Psoas muscle (tissue), 8 donors: ENCODE data around the gene GNA12. TPM values are rescaled to one million over a fixed set of nuclear protein-coding genes. Genes with fewer than 3 reads are reported as not detected.
"Not testable (repeated sequence)": the region's sequence is repeated elsewhere in the genome, so short reads cannot be mapped to it uniquely, and the experiment has no call there.

Experiments used
- ATAC-seq, 4 donors: fragments of 200-7000 bp; cut with Tn5 transposase; one replicate each; pipeline ENCODE4 v1.9.1; 2020; ENCODE audit warnings: moderate library complexity in 3 of 4, mild to moderate bottlenecking in 2 of 4
- DNase-seq, 2 donors: peaks; one replicate each; pipeline ENCODE4 v3.0.0-alpha.2; 2020
- H3K27ac ChIP-seq: fragments of 200-600 bp; one replicate; pipeline ENCODE4 v1.8.0; 2022
- H3K27me3 ChIP-seq, 3 donors: fragments of 200-600 bp in 1 of 3; one replicate each; pipeline versions ENCODE4 v1.6.1 to v1.8.0; 2013 to 2022; ENCODE audit warnings: low read length in 2 of 3, mild to moderate bottlenecking in 2 of 3, moderate library complexity in 1 of 3; ENCODE audit not compliant: insufficient read depth in 3 of 3
- H3K36me3 ChIP-seq, 2 donors: fragments of 200-600 bp in 1 of 2; one replicate each; pipeline versions ENCODE4 v1.6.1 to v1.8.0; 2013 to 2022; ENCODE audit warnings: low read depth in 1 of 2, mild to moderate bottlenecking in 1 of 2, moderate library complexity in 1 of 2; ENCODE audit not compliant: insufficient read depth in 1 of 2
- H3K4me1 ChIP-seq: fragments of 200-600 bp; one replicate; pipeline ENCODE4 v1.8.0; 2022
- H3K4me3 ChIP-seq: fragments of 200-600 bp; one replicate; pipeline ENCODE4 v1.8.0; 2022; ENCODE audit warnings: mild to moderate bottlenecking
- H3K9me3 ChIP-seq: fragments of 200-600 bp; one replicate; pipeline ENCODE4 v1.8.0; 2022
- CTCF ChIP-seq: fragments of 200-600 bp; IDR thresholded peaks from one replicate; pipeline ENCODE4 v1.8.0; 2022; ENCODE audit warnings: antibody characterized with exemption
- WGBS, 3 donors: extraction: QIAGEN DNeasy Blood & Tissue Kit; methylation state at CpG; one replicate each; pipeline versions ENCODE4 v1.1.6 to v1.1.7; 2013; 5-methylcytosine and 5-hydroxymethylcytosine counted together
- intact Hi-C, 2 donors: fragments of 100-400 bp; cut with DNase I; formaldehyde crosslinking; loops; one replicate each; pipeline versions ENCODE4 v1.11.0 to v1.14.2; 2022
- polyA plus RNA-seq, 3 donors: library from polyadenylated mRNA; stranded (reverse); fragments of 200-250 nt; gene quantifications; one replicate each; pipeline ENCODE4 v1.2.3, GENCODE V29; 2013
- total RNA-seq, 4 donors: library from RNA; stranded (reverse); fragmentation: NEBNext Ultra II Directional in 2 of 4; extraction: Animal tissue kit (Norgen Biotek cat#: 25700) in 2 of 4; gene quantifications; one replicate each; pipeline versions ENCODE4 v1.2.1 to v1.2.4, GENCODE V29; 2021 to 2023
- donor health status: healthy with polysubstance abuse.
- donor health status: DM: no; HTN: no; CAD: no; lungs with moderate emphysema.
- donor health status: Bipolar disorder and iron deficiency.
- donor health status: healthy.
- donor health status: DM: yes; HTN: yes; CAD: no.
- donor health status: DM: no; HTN: no; CAD: no.
- donor health status: DM: no; HTN: no; CAD: no.
- donor health status: DM: yes; HTN: yes; CAD: no.

GNA12 gene
- total and polyA plus RNA-seq, 7 donors, result 7.1 to 20.2 (median 15.4) TPM

- Histone ChIP-seq H3K27me3 (peaks cover 0 to 45% (median 5%) of the 10 kb centered on the region in 3 donors), H3K4me1 (no peaks in the 10 kb centered on the region), H3K9me3 (no peaks in the 10 kb centered on the region), H3K36me3 (no peaks in the 10 kb centered on the region), H3K27ac (no peak overlapping the region), H3K4me3 (no peak overlapping the region)
- TF ChIP-seq CTCF, result peak; percentile 72
- peak; percentile 89 to 91 for DNase-seq
- peak; percentile 87 to 97 (median 90) for ATAC-seq
- intact Hi-C loops, result loop anchor here (2.0 to 5.0 kb wide), 4 partner anchors 114 to 230 kb away; partner anchors contain the start of gene GRIFIN (in 1 of the 2)
- WGBS, 3 donors, result 33 to 35% (median 34%) methylated on average over 21 to 27 of the region's 27 CpGs
These were observed 163.2 kb downstream of the GNA12 start for GRCh38 chr7:2680792-2681490.

- Histone ChIP-seq H3K27me3 (peaks cover 0 to 43% (median 5%) of the 10 kb centered on the region in 3 donors), H3K4me1 (no peaks in the 10 kb centered on the region), H3K9me3 (no peaks in the 10 kb centered on the region), H3K36me3 (no peaks in the 10 kb centered on the region), H3K27ac (no peak overlapping the region), H3K4me3 (no peak overlapping the region)
- 85 to 93% (median 88%) methylated on average over 13 of the region's 13 CpGs for WGBS, 3 donors
- peak in 2 of 4 donors; percentile 4 to 7 for ATAC-seq
- TF ChIP-seq CTCF, result no peak
- intact Hi-C loops, result loop anchor here (2.0 to 5.0 kb wide), 4 partner anchors 113 to 229 kb away; partner anchors contain the start of gene GRIFIN (in 1 of the 2)
- DNase-seq, result no peak
These were observed 163.9 kb downstream of the GNA12 start for GRCh38 chr7:2680256-2680655.

- H3K27me3 ChIP-seq, result peaks cover 0 to 39% (median 5%) of the 10 kb centered on the region in 3 donors
- not testable (repeated sequence) for H3K36me3 ChIP-seq, H3K4me3 ChIP-seq, H3K27ac ChIP-seq, H3K4me1 ChIP-seq, DNase-seq, H3K9me3 ChIP-seq
- WGBS, 3 donors, result 47 to 57% (median 52%) methylated on average over 50 to 63 of the region's 64 CpGs
- peak in 1 of 4 donors; percentile 29 for ATAC-seq
- intact Hi-C loops, result loop anchor here (2.0 to 5.0 kb wide), 4 partner anchors 112 to 229 kb away; partner anchors contain the start of gene GRIFIN (in 1 of the 2)
These were observed 164.7 kb downstream of the GNA12 start for GRCh38 chr7:2679135-2680127.

GRCh38 chr7:2678454-2678853 is 165.7 kb downstream of the GNA12 start:
- H3K27me3 ChIP-seq, result peaks cover 0 to 34% (median 5%) of the 10 kb centered on the region in 3 donors
- ATAC-seq, H3K4me3 ChIP-seq, H3K9me3 ChIP-seq, H3K4me1 ChIP-seq, intact Hi-C loops, DNase-seq, H3K36me3 ChIP-seq, H3K27ac ChIP-seq: not testable (repeated sequence)
- WGBS, 3 donors, result 78 to 85% (median 82%) methylated on average over 13 to 15 of the region's 15 CpGs

Other genes starting within 250 kb of the GNA12 start
- 10 to 100 TPM in 1 of 4 donors, 1 to 10 TPM in 3; 6.5 to 11.3 (median 7.1) TPM for gene TTYH3, start 212.3 kb downstream of the GNA12 start, total RNA-seq
- gene TTYH3, start 212.3 kb downstream of the GNA12 start, polyA plus RNA-seq, result 1 to 10 TPM; 1.3 to 2.4 (median 1.9) TPM
- gene AMZ1, start 156.1 kb downstream of the GNA12 start, total RNA-seq, result not detected
- gene AMZ1, start 156.1 kb downstream of the GNA12 start, polyA plus RNA-seq, result under 1 TPM in 1 of 3 donors, not detected in 2; 0.03 TPM
- gene CARD11, start 199.6 kb upstream of the GNA12 start, total RNA-seq, result under 1 TPM; 0.39 to 0.84 (median 0.49) TPM
- gene CARD11, start 199.6 kb upstream of the GNA12 start, polyA plus RNA-seq, result under 1 TPM; 0.08 to 0.17 (median 0.08) TPM